PFSK-1 (cell line): ENCODE measurements around the gene ITGB3BP.

Experiments used
- SIN3A ChIP-seq: IDR thresholded peaks from 2 replicates; pipeline ENCODE4 v1.6.1; 2012; ENCODE audit warnings: mild to moderate bottlenecking, low read length, moderate library complexity, borderline replicate concordance; ENCODE audit not compliant: insufficient read depth
- TAF1 ChIP-seq: IDR thresholded peaks from 2 replicates; pipeline ENCODE4 v1.6.1; 2012; ENCODE audit warnings: low read length, control low read depth, borderline replicate concordance; ENCODE audit not compliant: insufficient read depth

DNA sequence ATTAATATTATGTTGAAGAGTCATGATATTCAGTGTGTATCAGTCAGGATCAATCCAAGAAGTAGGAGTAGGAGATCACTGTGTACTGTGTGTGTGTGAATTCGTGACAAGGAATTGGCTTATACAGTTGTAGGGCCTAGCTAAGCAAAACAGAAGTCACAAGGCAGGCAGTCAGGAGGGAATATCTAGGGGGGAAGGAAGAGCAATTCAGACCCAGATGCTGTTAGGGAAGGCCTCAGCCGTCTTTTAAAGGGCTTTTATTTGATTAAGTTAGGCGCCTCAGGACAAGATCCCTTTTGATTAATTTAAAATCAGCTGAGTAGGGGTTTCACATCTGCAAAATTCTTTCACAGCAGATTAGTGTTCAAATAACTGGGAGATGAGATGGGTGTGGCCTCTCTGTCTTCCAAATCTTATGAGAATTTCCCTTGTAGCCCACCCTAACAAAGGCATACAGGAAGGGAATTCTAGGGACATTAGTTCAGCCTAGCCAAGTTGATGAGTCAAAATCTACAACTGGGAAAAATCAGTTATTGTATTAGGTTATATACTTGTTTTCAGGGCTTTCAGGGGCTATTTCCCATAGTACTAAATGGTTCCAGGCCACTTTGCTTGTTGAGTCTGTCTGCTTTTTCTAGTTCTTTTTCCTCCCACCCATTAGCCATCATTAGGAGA, 108.2 kb downstream of the ITGB3BP start:
- TF ChIP-seq TAF1, result no peak
- no peak for TF ChIP-seq SIN3A
